ENCODE data around the gene HNRNPAB.
"Not testable (repeated sequence)": the region's sequence is repeated elsewhere in the genome, so short reads cannot be mapped to it uniquely, and the experiment has no call there.

HNRNPAB gene

DNA sequence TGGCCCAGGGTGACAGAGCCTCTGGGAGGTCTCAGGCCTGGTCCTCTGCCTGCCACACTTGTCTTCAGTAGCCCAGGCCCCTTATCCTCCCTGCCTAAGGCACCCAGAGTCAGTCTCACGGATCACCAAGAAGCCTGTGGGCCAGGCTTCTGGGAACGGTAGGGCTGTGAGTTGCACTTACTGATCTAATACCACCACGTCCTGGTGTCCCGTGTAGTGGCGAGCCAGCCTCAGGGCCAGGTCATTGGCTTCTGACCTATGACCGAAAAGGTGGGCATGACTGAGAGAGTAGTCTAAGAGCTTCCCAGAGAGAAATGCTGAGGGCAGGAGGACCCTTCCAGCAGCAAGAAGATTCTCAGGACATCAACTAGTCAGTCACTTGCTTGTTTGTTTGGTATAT is 20.8 kb downstream of the HNRNPAB start:
- no peaks in the 10 kb centered on the region for H3K27me3 ChIP-seq (replicated peaks; ENCODE audit: insufficient read depth, low read length)
- no peaks in the 10 kb centered on the region for H4K20me1 ChIP-seq (ENCODE audit: insufficient read depth, low read length)
- H3K4me1 ChIP-seq (ENCODE audit: low read length) = no peaks in the 10 kb centered on the region
- H3K79me2 ChIP-seq (ENCODE audit: low read length) = peaks cover 7% of the 10 kb centered on the region
- H3K27ac ChIP-seq (ENCODE audit: low read length) = no peak overlapping the region
- H3K4me3 ChIP-seq (ENCODE audit: low read length) = no peak overlapping the region
- peaks cover 5% of the 10 kb centered on the region; the same call in 1 of the 2 replicates for H3F3A ChIP-seq (ENCODE audit: insufficient read depth, low read length)
- no peak for DNase-seq
- TF ChIP-seq CTCF (IDR thresholded peaks at IDR 0.05; ENCODE audit: low read length) (no peak), EZH2 (optimal IDR thresholded peaks at IDR 0.05; ENCODE audit: low read depth, low read length) (no peak), EZH2phosphoT487 (IDR thresholded peaks at IDR 0.05; ENCODE audit: low read length) (no peak)
- H2AFZ ChIP-seq (ENCODE audit: low read length) = no peak overlapping the region
- H3K36me3 ChIP-seq (replicated peaks; ENCODE audit: insufficient read depth, low read length) = no peaks in the 10 kb centered on the region
- H3K9me3 ChIP-seq (replicated peaks; ENCODE audit: insufficient read depth, low read length) = no peaks in the 10 kb centered on the region
- no peak overlapping the region for H3K9ac ChIP-seq (ENCODE audit: low read length)
- H3K9me2 ChIP-seq (replicated peaks; ENCODE audit: insufficient read depth, low read length) = no peaks in the 10 kb centered on the region
- no peak overlapping the region for H3K4me2 ChIP-seq (ENCODE audit: low read depth, low read length)

DNA sequence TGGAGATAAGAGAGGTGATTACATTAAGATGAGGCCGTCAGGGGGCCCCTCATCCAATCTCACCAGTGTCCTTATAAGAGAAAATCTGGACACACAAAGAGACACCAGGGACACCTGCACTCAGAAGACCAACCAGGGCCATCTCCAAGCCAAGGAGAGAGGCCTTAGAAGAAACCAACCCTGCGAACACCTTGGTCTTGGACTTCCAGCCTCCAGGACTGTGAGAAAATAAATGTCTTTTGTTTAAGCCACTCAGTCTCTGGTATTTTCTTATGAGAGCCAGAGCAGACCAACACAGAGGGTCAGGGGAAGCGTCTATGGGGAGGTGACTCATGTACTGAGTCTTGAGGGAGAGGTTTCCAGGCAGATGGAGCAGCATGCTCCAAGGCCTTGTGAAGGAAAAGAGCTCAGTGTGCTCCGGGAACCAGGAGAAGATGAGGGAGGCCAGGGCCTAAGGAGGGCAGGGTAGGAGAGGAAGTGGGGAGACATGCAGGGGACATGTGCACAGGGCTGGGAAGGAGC is 22.9 kb downstream of the HNRNPAB start:
- no peaks in the 10 kb centered on the region for H3K27me3 ChIP-seq (replicated peaks; ENCODE audit: insufficient read depth, low read length)
- H3K9me2 ChIP-seq (replicated peaks; ENCODE audit: insufficient read depth, low read length) = no peaks in the 10 kb centered on the region
- no peaks in the 10 kb centered on the region for H3K9me3 ChIP-seq (replicated peaks; ENCODE audit: insufficient read depth, low read length)
- no peak overlapping the region for H3K4me2 ChIP-seq (ENCODE audit: low read depth, low read length)
- H3K27ac ChIP-seq (ENCODE audit: low read length) = no peak overlapping the region
- H3K36me3 ChIP-seq (replicated peaks; ENCODE audit: insufficient read depth, low read length) = no peaks in the 10 kb centered on the region
- TF ChIP-seq EZH2 (optimal IDR thresholded peaks at IDR 0.05; ENCODE audit: low read depth, low read length) (no peak), EZH2phosphoT487 (IDR thresholded peaks at IDR 0.05; ENCODE audit: low read length) (no peak), CTCF (IDR thresholded peaks at IDR 0.05; ENCODE audit: low read length) (no peak)
- H3K4me1 ChIP-seq (ENCODE audit: low read length) = peaks cover 9% of the 10 kb centered on the region
- H3K79me2 ChIP-seq (ENCODE audit: low read length) = peaks cover 27% of the 10 kb centered on the region
- H3K9ac ChIP-seq (ENCODE audit: low read length) = no peak overlapping the region
- H3K4me3 ChIP-seq (ENCODE audit: low read length) = no peak overlapping the region
- no peak overlapping the region for H2AFZ ChIP-seq (ENCODE audit: low read length)
- H4K20me1 ChIP-seq (ENCODE audit: insufficient read depth, low read length) = no peaks in the 10 kb centered on the region
- H3F3A ChIP-seq (ENCODE audit: insufficient read depth, low read length) = no peaks in the 10 kb centered on the region
- no peak for DNase-seq

DNA sequence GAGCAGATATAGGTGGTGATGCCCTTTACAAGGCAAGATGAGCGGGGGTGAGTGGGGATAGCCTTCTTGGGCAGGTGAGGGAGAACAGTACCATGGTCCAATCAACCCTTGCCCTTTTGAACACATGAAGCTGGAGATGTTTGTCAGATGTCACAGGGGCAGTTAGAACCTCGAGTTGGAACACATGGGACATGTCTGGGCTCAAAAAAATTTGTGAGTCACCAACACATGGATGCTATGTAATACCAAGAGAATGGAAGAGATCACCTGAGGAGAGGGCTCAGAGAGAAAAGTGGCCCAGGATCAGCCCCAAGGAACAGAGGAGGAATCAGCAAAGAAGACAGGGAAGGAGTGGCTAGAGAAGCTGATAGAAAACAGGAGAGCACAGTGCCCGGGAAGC is 23.6 kb downstream of the HNRNPAB start:
- no peak for DNase-seq
- TF ChIP-seq EZH2phosphoT487 (IDR thresholded peaks at IDR 0.05; ENCODE audit: low read length) (no peak), EZH2 (optimal IDR thresholded peaks at IDR 0.05; ENCODE audit: low read depth, low read length) (no peak)
- Histone ChIP-seq H3K9me2 (replicated peaks; ENCODE audit: insufficient read depth, low read length) (no peaks in the 10 kb centered on the region), H3K27ac (ENCODE audit: low read length) (no peak overlapping the region), H3K36me3 (replicated peaks; ENCODE audit: insufficient read depth, low read length) (no peaks in the 10 kb centered on the region), H3K4me3 (ENCODE audit: low read length) (no peak overlapping the region), H3K4me2 (ENCODE audit: low read depth, low read length) (no peak overlapping the region), H2AFZ (ENCODE audit: low read length) (no peak overlapping the region), H4K20me1 (ENCODE audit: insufficient read depth, low read length) (no peaks in the 10 kb centered on the region), H3K4me1 (ENCODE audit: low read length) (peaks cover 12% of the 10 kb centered on the region), H3K9me3 (replicated peaks; ENCODE audit: insufficient read depth, low read length) (no peaks in the 10 kb centered on the region), H3F3A (ENCODE audit: insufficient read depth, low read length) (0 out of 2 replicates have a peak, but pooled peaks cover 3% of the 10 kb centered on the region), H3K9ac (ENCODE audit: low read length) (no peak overlapping the region), H3K27me3 (replicated peaks; ENCODE audit: insufficient read depth, low read length) (no peaks in the 10 kb centered on the region), H3K79me2 (ENCODE audit: low read length) (peaks cover 27% of the 10 kb centered on the region)

GRCh38 chr5:178228609-178229008 is 24.3 kb downstream of the HNRNPAB start:
- no peak overlapping the region for H3K4me3 ChIP-seq (ENCODE audit: low read length)
- H3K27me3 ChIP-seq (replicated peaks; ENCODE audit: insufficient read depth, low read length) = no peaks in the 10 kb centered on the region
- peaks cover 10% of the 10 kb centered on the region; the same call in 1 of the 2 replicates for H3F3A ChIP-seq (ENCODE audit: insufficient read depth, low read length)
- H4K20me1 ChIP-seq (ENCODE audit: insufficient read depth, low read length) = no peaks in the 10 kb centered on the region
- no peak overlapping the region for H3K9ac ChIP-seq (ENCODE audit: low read length)
- H3K9me2 ChIP-seq (replicated peaks; ENCODE audit: insufficient read depth, low read length) = no peaks in the 10 kb centered on the region
- H3K4me2 ChIP-seq (ENCODE audit: low read depth, low read length) = no peak overlapping the region
- H3K9me3 ChIP-seq (replicated peaks; ENCODE audit: insufficient read depth, low read length) = no peaks in the 10 kb centered on the region
- TF ChIP-seq CTCF (IDR thresholded peaks at IDR 0.05; ENCODE audit: low read length) (no peak), EZH2phosphoT487 (IDR thresholded peaks at IDR 0.05; ENCODE audit: low read length) (no peak), EZH2 (optimal IDR thresholded peaks at IDR 0.05; ENCODE audit: low read depth, low read length) (no peak)
- peaks cover 13% of the 10 kb centered on the region for H3K4me1 ChIP-seq (ENCODE audit: low read length)
- DNase-seq = no peak
- no peak overlapping the region for H3K27ac ChIP-seq (ENCODE audit: low read length)
- H3K79me2 ChIP-seq (ENCODE audit: low read length) = peaks cover 27% of the 10 kb centered on the region
- H2AFZ ChIP-seq (ENCODE audit: low read length) = no peak overlapping the region
- H3K36me3 ChIP-seq (replicated peaks; ENCODE audit: insufficient read depth, low read length) = no peaks in the 10 kb centered on the region

GRCh38 chr5:178229111-178229510 is 24.8 kb downstream of the HNRNPAB start:
- Histone ChIP-seq H3F3A (ENCODE audit: insufficient read depth, low read length) (peaks cover 10% of the 10 kb centered on the region; the same call in 1 of the 2 replicates), H3K79me2 (ENCODE audit: low read length) (peaks cover 27% of the 10 kb centered on the region), H3K4me1 (ENCODE audit: low read length) (peaks cover 13% of the 10 kb centered on the region)
- not testable (repeated sequence) for H2AFZ ChIP-seq (ENCODE audit: low read length); H3K36me3 ChIP-seq (replicated peaks; ENCODE audit: insufficient read depth, low read length); H3K9ac ChIP-seq (ENCODE audit: low read length); DNase-seq; H3K4me3 ChIP-seq (ENCODE audit: low read length); H4K20me1 ChIP-seq (ENCODE audit: insufficient read depth, low read length); H3K27me3 ChIP-seq (replicated peaks; ENCODE audit: insufficient read depth, low read length); H3K4me2 ChIP-seq (ENCODE audit: low read depth, low read length); H3K9me3 ChIP-seq (replicated peaks; ENCODE audit: insufficient read depth, low read length); H3K27ac ChIP-seq (ENCODE audit: low read length); H3K9me2 ChIP-seq (replicated peaks; ENCODE audit: insufficient read depth, low read length)
